Suppressor macrophage treated with lipopolysaccharide for 4 hours (primary cell): ENCODE data around the gene CTU2.
A peak's percentile ranks its signal among the peaks of the same experiment; 100 is the strongest.
"Not testable (repeated sequence)": the region's sequence is repeated elsewhere in the genome, so short reads cannot be mapped to it uniquely, and the experiment has no call there.

ENCODE experiments used
- DNase-seq: peaks from one replicate; pipeline ENCODE4 v3.0.0-alpha.2; 2020

CTU2 gene

GRCh38 chr16:88706229-88706964, at the start of gene CTU2, which contains the start of gene RNF166:
CTU2 (plus strand) TSS chr16:88706503; CDS start chr16:88706531, 28 bp downstream.
RNF166 (minus strand) TSS chr16:88706408; CDS start chr16:88706325, 83 bp downstream.
- DNase-seq = peak; percentile 96

GRCh38 chr16:88657371-88657770, 48.9 kb upstream of the CTU2 start:
- DNase-seq = no peak

GRCh38 chr16:88658714-88659113, 47.6 kb upstream of the CTU2 start:
- DNase-seq = no peak

- no peak for DNase-seq
These were observed 47.1 kb upstream of the CTU2 start for GRCh38 chr16:88659160-88659559.

- DNase-seq = no peak
These were observed 44.8 kb upstream of the CTU2 start for GRCh38 chr16:88661468-88661867.

- DNase-seq = no peak
These were observed 44.0 kb upstream of the CTU2 start for GRCh38 chr16:88662222-88662842.

- peak; percentile 99 for DNase-seq
These were observed 43.3 kb upstream of the CTU2 start, which contains the start of gene MVD for GRCh38 chr16:88662843-88663606. MVD (minus strand) TSS chr16:88663091; CDS start chr16:88663080, 11 bp downstream.

GRCh38 chr16:88665148-88665547, 41.2 kb upstream of the CTU2 start:
- DNase-seq = no peak

- DNase-seq = no peak
These were observed 40.7 kb upstream of the CTU2 start for GRCh38 chr16:88665570-88665969.

GRCh38 chr16:88667461-88667860, 38.8 kb upstream of the CTU2 start:
- DNase-seq = no peak

GRCh38 chr16:88669493-88669892, 36.8 kb upstream of the CTU2 start:
- DNase-seq = not testable (repeated sequence)

GRCh38 chr16:88669980-88670379, 36.3 kb upstream of the CTU2 start:
- DNase-seq = no peak

- DNase-seq = no peak
These were observed 34.5 kb upstream of the CTU2 start for GRCh38 chr16:88671806-88672205.

GRCh38 chr16:88672776-88673175, 33.5 kb upstream of the CTU2 start:
- DNase-seq = no peak

GRCh38 chr16:88673716-88674379, 32.5 kb upstream of the CTU2 start:
- DNase-seq = no peak

- no peak for DNase-seq
These were observed 29.6 kb upstream of the CTU2 start for GRCh38 chr16:88676502-88677242.

GRCh38 chr16:88677721-88678120, 28.6 kb upstream of the CTU2 start:
- no peak for DNase-seq

GRCh38 chr16:88678224-88678979, 27.9 kb upstream of the CTU2 start:
- no peak for DNase-seq

- no peak for DNase-seq
These were observed 25.7 kb upstream of the CTU2 start for GRCh38 chr16:88680554-88681083.

- DNase-seq = no peak
These were observed 25.1 kb upstream of the CTU2 start for GRCh38 chr16:88681084-88681680.
